IMR-90 (cell line): ENCODE data around the gene GSTA5. TPM values are rescaled to one million over a fixed set of nuclear protein-coding genes. Genes with fewer than 3 reads are reported as not detected.

ENCODE experiments used
- ATAC-seq: fragments of 200-7000 bp; cut with Tn5 transposase; 2 replicates; pipeline ENCODE4 v1.9.1; 2020; ENCODE audit warnings: low read depth, mild to moderate bottlenecking, moderate library complexity
- BruUV-seq: library from RNA; stranded (reverse); fragments of 400-500 nt; replicated peaks from 2 replicates; lab custom pipeline; 2021; lab: Mats Ljungman, UMichigan
- CTCF ChIA-PET: fragments of 300-600 bp; formaldehyde crosslinking; extraction: SDS; loops from one replicate; lab custom pipeline; 2021; ENCODE audit warnings: antibody characterized with exemption; lab: Yijun Ruan, JAX
- POLR2A ChIA-PET: fragments of 300-600 bp; sonication (Branson Sonifier 250); formaldehyde crosslinking; loops from one replicate; lab custom pipeline; 2022; ENCODE audit warnings: antibody characterized with exemption; ENCODE audit not compliant: unreplicated experiment; lab: Charles Lee
- DNase-seq: peaks from one replicate; pipeline ENCODE4 v3.0.0; 2013
- H2AFZ ChIP-seq: replicated peaks from 2 replicates; pipeline ENCODE3; 2013; ENCODE audit warnings: low read length, mild to moderate bottlenecking; ENCODE audit not compliant: poor library complexity
- H2AK5ac ChIP-seq: 2 replicates; pipeline ENCODE4 v1.6.1; 2013; ENCODE audit warnings: low read depth, low read length, inconsistent platforms
- H2AK9ac ChIP-seq: replicated peaks from 2 replicates; pipeline ENCODE3; 2013; ENCODE audit warnings: mild to moderate bottlenecking, low read depth, low read length, moderate library complexity; ENCODE audit not compliant: poor library complexity
- H2BK120ac ChIP-seq: 2 replicates; pipeline ENCODE4 v1.6.1; 2013; ENCODE audit warnings: low read depth, low read length, inconsistent platforms
- H2BK15ac ChIP-seq: 3 replicates; pipeline ENCODE4 v1.6.1; 2013; ENCODE audit warnings: low read depth, low read length, inconsistent platforms
- H2BK20ac ChIP-seq: 2 replicates; pipeline ENCODE4 v1.6.1; 2013; ENCODE audit warnings: low read depth, mild to moderate bottlenecking, inconsistent platforms, low read length, moderate library complexity
- H2BK5ac ChIP-seq: 2 replicates; pipeline ENCODE4 v1.6.1; 2013; ENCODE audit warnings: mild to moderate bottlenecking, low read depth, low read length, inconsistent platforms; ENCODE audit not compliant: poor library complexity, severe bottlenecking
- H3K14ac ChIP-seq: replicated peaks from 2 replicates; pipeline ENCODE4 v1.6.1; 2013; ENCODE audit warnings: low read depth, low read length, inconsistent platforms
- H3K18ac ChIP-seq: 2 replicates; pipeline ENCODE4 v1.6.1; 2013; ENCODE audit warnings: low read depth, low read length, control low read depth
- H3K23ac ChIP-seq: 2 replicates; pipeline ENCODE4 v1.6.1; 2013; ENCODE audit warnings: low read depth, low read length, inconsistent platforms
- H3K27ac ChIP-seq: 2 replicates; pipeline ENCODE4 v1.5.1; 2013; ENCODE audit warnings: mild to moderate bottlenecking, control low read depth, low read length; ENCODE audit not compliant: insufficient read depth
- H3K27me3 ChIP-seq: 2 replicates; pipeline ENCODE4 v1.6.1; 2013; ENCODE audit warnings: low read length; ENCODE audit not compliant: control insufficient read depth, insufficient read depth
- H3K36me3 ChIP-seq: 2 replicates; pipeline ENCODE4 v1.6.1; 2013; ENCODE audit warnings: low read length, mixed read lengths; ENCODE audit not compliant: control insufficient read depth, insufficient read depth
- H3K4ac ChIP-seq: 2 replicates; pipeline ENCODE4 v1.6.1; 2013; ENCODE audit warnings: low read depth, low read length, inconsistent platforms
- H3K4me1 ChIP-seq: 2 replicates; pipeline ENCODE4 v1.6.1; 2013; ENCODE audit warnings: low read length, mixed read lengths; ENCODE audit not compliant: control insufficient read depth, insufficient read depth
- H3K4me2 ChIP-seq: 2 replicates; pipeline ENCODE4 v1.6.1; 2013; ENCODE audit warnings: low read depth, mild to moderate bottlenecking, control low read depth, low read length, moderate library complexity
- H3K4me3 ChIP-seq: 2 replicates; pipeline ENCODE4 v1.5.1; 2013; ENCODE audit warnings: low read depth, mild to moderate bottlenecking, control low read depth, low read length, moderate library complexity; ENCODE audit not compliant: insufficient read depth
- H3K56ac ChIP-seq: 2 replicates; pipeline ENCODE4 v1.6.1; 2013; ENCODE audit warnings: low read length, inconsistent platforms; ENCODE audit not compliant: insufficient read depth; ENCODE audit errors: extremely low read depth
- H3K79me1 ChIP-seq, 2 experiments: 2 replicates each; pipeline ENCODE4 v1.6.1; 2013; ENCODE audit warnings: low read length in 2 of 2, inconsistent platforms in 1 of 2, low read depth in 1 of 2
- H3K9ac ChIP-seq: 2 replicates; pipeline ENCODE4 v1.6.1; 2013; ENCODE audit warnings: low read depth, low read length, control low read depth
- H3K9me1 ChIP-seq: 2 replicates; pipeline ENCODE4 v1.6.1; 2013; ENCODE audit warnings: low read length, inconsistent platforms; ENCODE audit not compliant: insufficient read depth
- H3K9me3 ChIP-seq: 2 replicates; pipeline ENCODE4 v1.6.1; 2013; ENCODE audit warnings: low read length; ENCODE audit not compliant: control insufficient read depth, insufficient read depth
- H4K20me1 ChIP-seq: 2 replicates; pipeline ENCODE4 v1.6.1; 2013; ENCODE audit warnings: low read length, inconsistent platforms; ENCODE audit not compliant: insufficient read depth
- H4K5ac ChIP-seq: 2 replicates; pipeline ENCODE4 v1.6.1; 2013; ENCODE audit warnings: mild to moderate bottlenecking, low read depth, low read length, control low read depth
- H4K8ac ChIP-seq, 2 experiments: 2 replicates each; pipeline ENCODE4 v1.6.1; 2013; ENCODE audit warnings: low read depth in 2 of 2, low read length in 2 of 2, control low read depth in 1 of 2, inconsistent platforms in 1 of 2
- H4K91ac ChIP-seq: 2 replicates; pipeline ENCODE4 v1.6.1; 2013; ENCODE audit warnings: low read depth, low read length, inconsistent platforms; ENCODE audit not compliant: insufficient read depth
- CHD1 ChIP-seq: IDR thresholded peaks from 2 replicates; pipeline ENCODE4 v1.6.1; 2012; ENCODE audit warnings: low read depth, low read length, improper control_type of control experiment
- FOS ChIP-seq: fragments of 150-350 bp; IDR thresholded peaks from 2 replicates; pipeline ENCODE4 v1.6.1; 2016; ENCODE audit warnings: low read depth, low read length
- MAFK ChIP-seq: IDR thresholded peaks from 2 replicates; pipeline ENCODE4 v1.6.1; 2012; ENCODE audit warnings: low read depth, low read length, improper control_type of control experiment
- MXI1 ChIP-seq: IDR thresholded peaks from 2 replicates; pipeline ENCODE4 v1.6.1; 2012; ENCODE audit warnings: low read depth, mild to moderate bottlenecking, low read length, moderate library complexity, borderline replicate concordance
- NFE2L2 ChIP-seq: fragments of 150-350 bp; IDR thresholded peaks from 2 replicates; pipeline ENCODE4 v1.6.1; 2016; ENCODE audit warnings: low read depth, mild to moderate bottlenecking, low read length
- RAD21 ChIP-seq: IDR thresholded peaks from 2 replicates; pipeline ENCODE4 v1.6.1; 2012; ENCODE audit warnings: low read length, improper control_type of control experiment
- RFX5 ChIP-seq: IDR thresholded peaks from 2 replicates; pipeline ENCODE4 v1.8.0; 2012; ENCODE audit warnings: low read depth, mild to moderate bottlenecking, low read length, moderate library complexity
- SMC3 ChIP-seq: fragments of 150-350 bp; IDR thresholded peaks from 2 replicates; pipeline ENCODE4 v1.6.1; 2016; ENCODE audit warnings: low read depth, mild to moderate bottlenecking, antibody characterized with exemption, low read length, moderate library complexity
- WGBS, 2 experiments: methylation state at CpG; one replicate each; pipeline versions ENCODE4 v1.1.5 to v1.1.7; 2013; ENCODE audit warnings: missing lambda C conversion rate in 2 of 2; ENCODE audit not compliant: insufficient read length in 1 of 2; ENCODE audit errors: extremely low coverage in 2 of 2; 5-methylcytosine and 5-hydroxymethylcytosine counted together
- dilution Hi-C: fragments of 300-500 bp; cut with HindIII; formaldehyde crosslinking; loops from one replicate; pipeline ENCODE4 v1.14.3; 2018; ENCODE audit warnings: low sequenced_read_pairs; ENCODE audit not compliant: unreplicated experiment
- in situ Hi-C: fragments of 300-500 bp; cut with MboI; formaldehyde crosslinking; loops from 3 replicates; pipeline ENCODE4 v1.14.3; 2019; ENCODE audit warnings: low sequenced_read_pairs, inconsistent platforms, mixed read lengths
- intact Hi-C: fragments of 100-400 bp; cut with micrococcal nuclease; formaldehyde crosslinking; loops from 2 replicates; pipeline ENCODE4 v1.10.0; 2022
- polyA plus RNA-seq, 3 experiments: library from polyadenylated mRNA; depleted of rRNA; stranded (reverse); fragments of >200 nt; gene quantifications; 2 replicates each; pipeline ENCODE4 v1.2.3, GENCODE V29; 2012; ENCODE audit warnings: low replicate concordance in 1 of 3
- total RNA-seq: library from RNA; depleted of rRNA; stranded (reverse); fragments of >200 nt; gene quantifications from 2 replicates; pipeline ENCODE4 v1.2.3, GENCODE V29; 2012
- TF ChIP-seq, protein P1 (sequence below): fragments of 150-350 bp; IDR thresholded peaks from 2 replicates; pipeline ENCODE4 v1.6.1; 2017; ENCODE audit warnings: mild to moderate bottlenecking, antibody characterized with exemption, low read length, low read depth

The GSTA5 gene
- total and polyA plus RNA-seq, 2 of the 4 experiments (the other 2 are of a cell fraction), result not detected

DNA sequence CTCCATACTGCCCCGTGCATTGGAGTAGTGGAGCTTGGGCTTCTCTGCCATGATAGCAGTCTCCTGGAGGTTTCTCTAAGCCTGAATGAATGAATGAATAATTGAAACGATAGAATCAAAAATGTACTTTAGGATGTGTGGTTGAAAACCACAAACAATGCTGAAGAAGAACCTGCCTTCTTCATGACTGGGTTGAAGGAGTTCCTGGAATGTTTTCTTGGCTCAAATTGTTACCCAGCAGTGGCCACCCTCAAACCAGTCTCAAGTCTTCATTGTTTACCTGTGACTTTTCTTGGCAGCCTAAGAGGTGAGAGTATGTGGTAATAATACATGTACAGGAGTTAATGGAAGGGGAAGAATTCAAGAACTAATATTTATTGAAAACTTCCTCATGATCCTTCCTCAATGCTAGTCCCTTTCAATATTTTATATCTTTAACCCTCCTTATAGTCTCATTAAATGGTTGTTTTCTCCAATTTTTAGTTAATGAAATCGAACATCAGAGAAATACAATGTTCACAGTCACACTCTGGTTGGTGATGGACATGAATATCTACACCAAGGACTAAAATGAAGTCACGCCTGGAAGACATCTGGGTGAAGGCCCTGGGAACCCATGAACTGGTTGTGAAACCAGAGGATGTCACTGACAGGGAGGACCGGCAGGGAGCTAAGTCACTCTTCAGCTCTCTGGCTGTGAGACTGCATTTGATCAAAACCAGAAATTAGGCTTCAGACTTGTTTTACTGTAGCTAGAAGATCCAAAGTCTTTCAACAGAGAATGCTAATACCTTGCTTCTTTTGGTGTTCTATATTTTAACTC lies at the start of gene GSTA5 (continued):
- TF ChIP-seq, protein P1, sequence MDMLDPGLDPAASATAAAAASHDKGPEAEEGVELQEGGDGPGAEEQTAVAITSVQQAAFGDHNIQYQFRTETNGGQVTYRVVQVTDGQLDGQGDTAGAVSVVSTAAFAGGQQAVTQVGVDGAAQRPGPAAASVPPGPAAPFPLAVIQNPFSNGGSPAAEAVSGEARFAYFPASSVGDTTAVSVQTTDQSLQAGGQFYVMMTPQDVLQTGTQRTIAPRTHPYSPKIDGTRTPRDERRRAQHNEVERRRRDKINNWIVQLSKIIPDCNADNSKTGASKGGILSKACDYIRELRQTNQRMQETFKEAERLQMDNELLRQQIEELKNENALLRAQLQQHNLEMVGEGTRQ, result no peak
- TF ChIP-seq MAFK, result no peak

DNA sequence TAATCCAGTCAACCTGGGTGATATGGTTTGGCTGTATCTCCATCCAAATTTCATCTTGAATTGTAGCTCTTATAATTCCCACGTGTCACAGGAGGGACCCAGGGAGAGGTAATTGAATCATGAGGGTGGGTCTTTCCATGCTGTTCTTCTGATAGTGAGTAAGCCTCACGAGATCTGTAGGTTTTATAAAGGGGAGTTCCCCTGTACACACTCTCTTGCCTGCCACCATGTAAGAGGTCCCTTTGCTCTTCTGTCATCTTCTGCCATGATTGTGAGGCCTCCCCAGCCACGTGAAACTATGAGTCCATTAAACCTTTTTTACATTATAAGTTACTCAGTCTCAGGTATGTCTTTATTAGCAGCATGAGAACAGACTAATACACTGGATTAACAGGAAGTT lies 49.4 kb upstream of the GSTA5 start:
- H3K4me1 ChIP-seq, result no peaks in the 10 kb centered on the region
- no peak overlapping the region for H2BK120ac ChIP-seq
- no peak overlapping the region for H3K27ac ChIP-seq
- H3K4me3 ChIP-seq, result no peak overlapping the region
- no peak overlapping the region for H3K14ac ChIP-seq
- no TSS peak for BruUV-seq
- intact Hi-C loops, result no loop called here
- no peaks in the 10 kb centered on the region for H3K9me1 ChIP-seq
- no peak for ATAC-seq
- TF ChIP-seq NFE2L2 (no peak), RFX5 (no peak), MAFK (no peak), FOS (no peak), CHD1 (no peak), RAD21 (no peak), SMC3 (no peak), MXI1 (no peak)
- TF ChIP-seq, protein P1, result no peak
- H3K36me3 ChIP-seq, result no peaks in the 10 kb centered on the region
- H2BK5ac ChIP-seq, result no peak overlapping the region
- no peaks in the 10 kb centered on the region for H3K79me1 ChIP-seq
- H2AFZ ChIP-seq, result no peak overlapping the region
- no peak overlapping the region for H2BK20ac ChIP-seq
- no peak for DNase-seq
- no peak overlapping the region for H4K5ac ChIP-seq
- no peak overlapping the region for H2AK9ac ChIP-seq
- no peak overlapping the region for H3K23ac ChIP-seq
- dilution Hi-C loops, result no loop called here
- H3K4me2 ChIP-seq, result no peak overlapping the region
- H3K18ac ChIP-seq, result no peak overlapping the region
- no peak overlapping the region for H4K91ac ChIP-seq
- no peak overlapping the region for H3K56ac ChIP-seq
- H3K27me3 ChIP-seq, result peaks cover 2% of the 10 kb centered on the region; the same call in 1 of the 2 replicates
- H4K8ac ChIP-seq, result no peak overlapping the region
- CTCF ChIA-PET, result no interaction called here
- no peaks in the 10 kb centered on the region for H4K20me1 ChIP-seq
- POLR2A ChIA-PET, result no interaction called here
- in situ Hi-C loops, result no loop called here
- no peak overlapping the region for H3K9ac ChIP-seq
- no peak overlapping the region for H2BK15ac ChIP-seq
- no peak overlapping the region for H3K4ac ChIP-seq
- no peak overlapping the region for H2AK5ac ChIP-seq
- no CpG with 5 or more reads among the region's 3 CpGs for WGBS, 2 experiments
- no peaks in the 10 kb centered on the region for H3K9me3 ChIP-seq
